Measurements from ENCODE around the gene ZFPM1.

Gene ZFPM1

DNA sequence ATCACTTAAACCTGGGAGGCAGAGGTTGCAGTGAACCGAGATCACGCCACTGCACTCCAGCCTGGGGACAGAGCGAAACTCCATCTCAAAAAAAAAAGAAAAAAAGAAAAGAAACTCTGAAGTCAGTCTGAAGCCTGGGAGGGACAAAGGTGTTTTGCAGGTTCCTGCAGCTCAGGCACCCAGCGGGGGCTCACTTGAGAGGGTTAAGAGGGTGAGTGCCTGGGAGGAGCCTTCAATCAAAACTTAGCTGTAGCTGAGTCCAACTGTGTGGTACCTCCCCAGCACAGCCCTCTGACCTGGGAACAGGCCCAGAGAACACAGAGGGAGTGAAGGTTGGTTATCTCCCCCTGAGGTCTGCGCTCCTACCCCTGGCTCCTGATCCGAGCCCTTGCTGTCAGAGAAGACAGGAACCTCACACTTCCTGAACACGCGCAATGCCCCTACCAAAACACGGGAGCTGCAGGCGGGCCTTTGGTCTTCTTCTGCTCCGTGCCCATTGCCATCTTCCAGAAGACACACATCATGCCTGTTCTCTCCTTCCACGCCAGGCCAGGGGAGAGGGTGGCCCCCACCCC is 96.7 kb downstream of the ZFPM1 start:
- H3K4me3 ChIP-seq (ENCODE audit: low read length): no peak overlapping the region
- no peak for DNase-seq (ENCODE audit: low read depth)
- TF ChIP-seq, protein P1, sequence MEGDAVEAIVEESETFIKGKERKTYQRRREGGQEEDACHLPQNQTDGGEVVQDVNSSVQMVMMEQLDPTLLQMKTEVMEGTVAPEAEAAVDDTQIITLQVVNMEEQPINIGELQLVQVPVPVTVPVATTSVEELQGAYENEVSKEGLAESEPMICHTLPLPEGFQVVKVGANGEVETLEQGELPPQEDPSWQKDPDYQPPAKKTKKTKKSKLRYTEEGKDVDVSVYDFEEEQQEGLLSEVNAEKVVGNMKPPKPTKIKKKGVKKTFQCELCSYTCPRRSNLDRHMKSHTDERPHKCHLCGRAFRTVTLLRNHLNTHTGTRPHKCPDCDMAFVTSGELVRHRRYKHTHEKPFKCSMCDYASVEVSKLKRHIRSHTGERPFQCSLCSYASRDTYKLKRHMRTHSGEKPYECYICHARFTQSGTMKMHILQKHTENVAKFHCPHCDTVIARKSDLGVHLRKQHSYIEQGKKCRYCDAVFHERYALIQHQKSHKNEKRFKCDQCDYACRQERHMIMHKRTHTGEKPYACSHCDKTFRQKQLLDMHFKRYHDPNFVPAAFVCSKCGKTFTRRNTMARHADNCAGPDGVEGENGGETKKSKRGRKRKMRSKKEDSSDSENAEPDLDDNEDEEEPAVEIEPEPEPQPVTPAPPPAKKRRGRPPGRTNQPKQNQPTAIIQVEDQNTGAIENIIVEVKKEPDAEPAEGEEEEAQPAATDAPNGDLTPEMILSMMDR (conservative IDR thresholded peaks at IDR 0.05; ENCODE audit: low read length): no peak

- DNase-seq (ENCODE audit: low read depth): no peak
- TF ChIP-seq, protein P1 (conservative IDR thresholded peaks at IDR 0.05; ENCODE audit: low read length): no peak
- no peak overlapping the region for H3K4me3 ChIP-seq (ENCODE audit: low read length)
Measured at GRCh38 chr16:88550246-88550661, 97.2 kb downstream of the ZFPM1 start.

- TF ChIP-seq, protein P1 (conservative IDR thresholded peaks at IDR 0.05; ENCODE audit: low read length): no peak
- no peak overlapping the region for H3K4me3 ChIP-seq (ENCODE audit: low read length)
- no peak for DNase-seq (ENCODE audit: low read depth)
Measured at GRCh38 chr16:88552166-88552565, 99.1 kb downstream of the ZFPM1 start.

DNA sequence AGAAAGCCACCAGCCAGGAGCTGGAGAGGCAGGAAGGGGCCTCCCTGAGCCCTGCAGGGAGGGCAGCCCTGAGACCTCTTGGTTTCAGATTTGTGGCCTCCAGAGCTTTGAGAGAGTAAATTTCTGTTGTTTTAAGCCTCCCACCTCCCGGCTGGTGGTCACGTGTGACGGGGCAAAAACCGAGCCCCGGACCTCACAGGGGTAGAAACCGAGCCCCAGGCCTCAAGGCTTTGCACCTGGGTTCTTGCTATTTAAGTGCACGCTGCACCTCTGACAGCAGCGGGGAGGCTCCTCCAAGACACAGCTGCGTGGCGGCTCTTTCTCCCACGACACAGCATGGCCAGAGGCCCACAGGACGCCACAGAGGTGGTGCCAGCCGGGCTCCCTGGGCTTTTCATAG is 99.7 kb downstream of the ZFPM1 start:
- no peak for DNase-seq (ENCODE audit: low read depth)
- TF ChIP-seq, protein P1 (conservative IDR thresholded peaks at IDR 0.05; ENCODE audit: low read length): no peak
- H3K4me3 ChIP-seq (ENCODE audit: low read length): no peak overlapping the region

DNA sequence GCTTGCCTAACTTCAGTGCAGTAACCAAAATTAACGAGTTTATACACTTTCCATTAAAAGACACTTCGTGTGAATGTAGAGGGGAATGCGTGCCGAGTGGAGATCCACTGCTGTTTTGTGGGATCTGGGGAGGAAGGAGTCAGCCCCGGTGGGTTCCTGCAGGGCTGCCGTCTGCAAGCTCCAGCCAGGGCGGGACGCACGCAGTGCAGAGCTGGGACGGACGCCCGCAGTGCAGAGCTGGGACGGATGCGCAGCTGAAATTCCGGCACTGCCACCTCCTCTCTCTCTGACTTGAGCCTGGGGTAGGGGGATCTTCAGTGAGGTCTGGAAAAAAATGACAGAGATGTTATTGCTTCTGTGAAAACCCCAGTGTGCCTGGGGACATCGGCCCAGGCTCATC is 100.7 kb downstream of the ZFPM1 start:
- no peak overlapping the region for H3K4me3 ChIP-seq (ENCODE audit: low read length)
- DNase-seq (ENCODE audit: low read depth): no peak
- TF ChIP-seq, protein P1 (conservative IDR thresholded peaks at IDR 0.05; ENCODE audit: low read length): no peak

DNA sequence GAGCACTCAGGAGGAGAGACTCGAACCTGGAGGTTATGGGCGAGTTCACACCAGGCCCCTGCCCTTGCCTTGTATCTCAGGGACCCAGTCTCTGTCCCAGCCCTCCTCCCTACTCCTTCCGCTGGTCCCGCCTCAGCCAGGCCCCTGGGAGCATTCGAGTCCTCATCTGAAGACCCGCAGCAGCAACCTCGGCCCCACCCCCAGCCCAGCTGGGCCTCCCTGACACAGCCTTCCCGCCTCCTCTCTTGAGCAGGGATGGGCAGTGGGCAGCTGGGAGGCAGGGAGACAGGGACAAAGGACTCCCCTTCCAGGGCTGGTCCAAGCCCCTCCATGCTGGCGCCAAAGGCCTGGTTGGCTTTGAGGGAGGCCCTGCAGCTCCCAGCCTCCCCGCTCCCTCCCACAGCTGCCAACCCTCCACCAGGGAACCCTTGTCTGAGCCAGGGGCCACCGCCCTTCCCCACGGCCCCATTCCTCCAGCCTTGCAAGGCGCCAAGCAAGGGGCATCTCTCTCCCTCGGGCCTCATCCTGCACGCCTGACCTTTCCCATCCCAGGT is 101.7 kb downstream of the ZFPM1 start:
- TF ChIP-seq, protein P1 (conservative IDR thresholded peaks at IDR 0.05; ENCODE audit: low read length): no peak
- no peak for DNase-seq (ENCODE audit: low read depth)
- no peak overlapping the region for H3K4me3 ChIP-seq (ENCODE audit: low read length)

DNA sequence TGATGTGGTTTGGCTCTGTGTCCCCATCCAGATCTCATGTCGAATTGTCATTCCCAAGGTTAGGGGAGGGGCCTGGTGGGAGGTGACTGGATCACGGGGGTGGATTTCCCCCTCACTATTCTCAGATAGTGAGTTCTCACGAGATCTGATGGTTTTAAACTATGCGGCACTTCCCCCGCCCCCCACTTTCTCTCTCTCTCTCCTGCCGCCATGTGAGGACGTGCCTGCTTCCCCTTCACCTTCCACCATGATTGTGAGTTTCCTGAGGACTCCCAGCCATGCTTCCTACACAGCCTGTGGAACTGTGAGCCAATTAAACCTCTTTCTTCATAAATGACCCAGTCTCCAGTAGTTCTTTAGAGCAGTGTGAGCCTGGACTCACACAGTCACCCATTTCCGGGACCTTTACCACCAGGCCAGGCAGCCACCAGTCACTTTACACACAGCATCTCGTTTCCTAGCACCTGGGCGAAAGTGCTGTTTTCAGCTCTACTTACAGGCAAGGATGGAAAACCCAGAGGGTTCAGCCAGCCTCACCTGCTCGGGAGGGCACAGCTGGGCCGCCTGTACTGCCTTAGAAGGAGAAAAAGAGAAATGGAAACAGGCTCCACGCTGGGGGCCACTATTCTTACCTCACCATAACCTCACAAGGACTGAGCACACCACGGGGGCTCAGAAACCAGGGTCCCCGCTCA is 103.4 kb downstream of the ZFPM1 start:
- no peak overlapping the region for H3K4me3 ChIP-seq (ENCODE audit: low read length)
- TF ChIP-seq, protein P1 (conservative IDR thresholded peaks at IDR 0.05; ENCODE audit: low read length): no peak
- no peak for DNase-seq (ENCODE audit: low read depth)
